Neural cell (in vitro differentiated cells): Measurements from ENCODE around the gene E2F2. TPM values are rescaled to one million over a fixed set of nuclear protein-coding genes. Genes with fewer than 3 reads are reported as not detected.

Experiments
- H2AFZ ChIP-seq: fragments of 200-600, 300-800 bp; sonication (generic), shearing (Covaris generic); 2 replicates; pipeline ENCODE4 v1.6.0; 2014; ENCODE audit warnings: low read depth, mild to moderate bottlenecking, antibody characterized with exemption, low read length, moderate library complexity
- H3F3A ChIP-seq: fragments of 200-600 bp; shearing (Covaris generic); 2 replicates; pipeline ENCODE4 v1.6.1; 2016; ENCODE audit warnings: mild to moderate bottlenecking, moderate library complexity, mixed read lengths, antibody characterized with exemption, low read length; ENCODE audit not compliant: insufficient read depth, poor library complexity, severe bottlenecking
- H3K27ac ChIP-seq: fragments of 200-600, 300-800 bp; sonication (generic), shearing (Covaris generic); 2 replicates; pipeline ENCODE4 v1.5.1; 2014; ENCODE audit warnings: mild to moderate bottlenecking, low read length, moderate library complexity
- H3K27me3 ChIP-seq: fragments of 300-800, 200-600 bp; sonication (generic), shearing (Covaris generic); 2 replicates; pipeline ENCODE4 v1.6.0; 2014; ENCODE audit warnings: mild to moderate bottlenecking, low read depth, low read length, moderate library complexity; ENCODE audit not compliant: insufficient read depth
- H3K36me3 ChIP-seq: fragments of 300-800, 200-600 bp; sonication (generic), shearing (Covaris generic); 2 replicates; pipeline ENCODE4 v1.5.1; 2014; ENCODE audit warnings: mild to moderate bottlenecking, antibody characterized with exemption, low read length, moderate library complexity; ENCODE audit not compliant: insufficient read depth
- H3K4me2 ChIP-seq: fragments of 300-800, 200-600 bp; sonication (generic), shearing (Covaris generic); 2 replicates; pipeline ENCODE4 v1.6.0; 2014; ENCODE audit warnings: mild to moderate bottlenecking, low read length
- H3K4me3 ChIP-seq: fragments of 300-800, 200-600 bp; sonication (generic), shearing (Covaris generic); 2 replicates; pipeline ENCODE4 v1.5.1; 2014; ENCODE audit warnings: mild to moderate bottlenecking, low read length, moderate library complexity
- H3K79me2 ChIP-seq: fragments of 200-600 bp; shearing (Covaris generic); replicated peaks from 2 replicates; pipeline ENCODE4 v1.6.0; 2014; ENCODE audit warnings: mild to moderate bottlenecking, low read length, moderate library complexity; ENCODE audit not compliant: insufficient read depth
- H3K9ac ChIP-seq: fragments of 300-800, 200-600 bp; sonication (generic), shearing (Covaris generic); 2 replicates; pipeline ENCODE4 v1.6.1; 2016; ENCODE audit warnings: mild to moderate bottlenecking, low read length, mixed read lengths
- H3K9me2 ChIP-seq: fragments of 200-600 bp; shearing (Covaris generic); 2 replicates; pipeline ENCODE4 v1.6.1; 2016; ENCODE audit warnings: mild to moderate bottlenecking, low read length, mixed read lengths; ENCODE audit not compliant: insufficient read depth
- H3K9me3 ChIP-seq: fragments of 200-600, 300-800 bp; sonication (generic), shearing (Covaris generic); 2 replicates; pipeline ENCODE4 v1.6.1; 2016; ENCODE audit warnings: mild to moderate bottlenecking, mixed run types, low read length, moderate library complexity, mixed read lengths
- H4K20me1 ChIP-seq: fragments of 200-600 bp; shearing (Covaris generic); 2 replicates; pipeline ENCODE4 v1.6.1; 2016; ENCODE audit warnings: mild to moderate bottlenecking, mixed run types; ENCODE audit not compliant: insufficient read depth
- CTCF ChIP-seq: fragments of 450-650 bp; IDR thresholded peaks from 2 replicates; pipeline ENCODE4 v1.5.1; 2014; ENCODE audit warnings: antibody characterized with exemption, mild to moderate bottlenecking, moderate library complexity; ENCODE audit not compliant: poor library complexity, severe bottlenecking
- EP300 ChIP-seq: fragments of 450-650 bp; conservative IDR thresholded peaks from 2 replicates; pipeline ENCODE4 v1.6.1; 2014; ENCODE audit warnings: antibody characterized with exemption, mild to moderate bottlenecking, moderate library complexity; ENCODE audit not compliant: poor library complexity, severe bottlenecking
- EZH2 ChIP-seq: fragments of 200-600, 300-800 bp; shearing (Covaris generic), sonication (generic); IDR thresholded peaks from 2 replicates; pipeline ENCODE4 v1.6.1; 2014; ENCODE audit warnings: antibody characterized with exemption, low read length, borderline replicate concordance, mild to moderate bottlenecking; ENCODE audit not compliant: insufficient read depth, poor library complexity, severe bottlenecking
- MXI1 ChIP-seq: fragments of 450-650 bp; conservative IDR thresholded peaks from 2 replicates; pipeline ENCODE4 v1.6.1; 2014; ENCODE audit warnings: antibody characterized with exemption, mild to moderate bottlenecking; ENCODE audit not compliant: poor library complexity, severe bottlenecking
- POLR2AphosphoS5 ChIP-seq: IDR thresholded peaks from 2 replicates; pipeline ENCODE4 v1.6.1; 2012
- RAD21 ChIP-seq: fragments of 450-650 bp; conservative IDR thresholded peaks from 2 replicates; pipeline ENCODE4 v1.6.1; 2014; ENCODE audit warnings: antibody characterized with exemption, mild to moderate bottlenecking, moderate library complexity
- REST ChIP-seq: IDR thresholded peaks from 2 replicates; pipeline ENCODE4 v1.6.1; 2012; ENCODE audit warnings: borderline replicate concordance
- SMC3 ChIP-seq: fragments of 450-650 bp; conservative IDR thresholded peaks from 2 replicates; pipeline ENCODE4 v1.6.1; 2014; ENCODE audit warnings: antibody characterized with exemption, mild to moderate bottlenecking, moderate library complexity; ENCODE audit not compliant: poor library complexity
- TAF1 ChIP-seq: IDR thresholded peaks from 2 replicates; pipeline ENCODE4 v1.6.1; 2012; ENCODE audit warnings: low read depth
- polyA plus RNA-seq: library from polyadenylated mRNA; depleted of rRNA; stranded (reverse); fragments of >200 nt; gene quantifications from 2 replicates; pipeline ENCODE4 v1.2.3, GENCODE V29; 2014

E2F2 gene
- polyA plus RNA-seq, 1 donor from 2014 or later, result 0.16 TPM

- no peak overlapping the region for H2AFZ ChIP-seq
- H3F3A ChIP-seq, result no peaks in the 10 kb centered on the region
- no peaks in the 10 kb centered on the region for H4K20me1 ChIP-seq
- TF ChIP-seq TAF1 (no peak), MXI1 (no peak), REST (no peak), RAD21 (no peak), CTCF (no peak), EZH2 (no peak), EP300 (no peak), POLR2AphosphoS5 (no peak), SMC3 (no peak)
- peaks cover 32% of the 10 kb centered on the region for H3K27me3 ChIP-seq
- no peaks in the 10 kb centered on the region for H3K79me2 ChIP-seq
- H3K4me2 ChIP-seq, result no peak overlapping the region
- H3K9ac ChIP-seq, result no peak overlapping the region
- H3K4me3 ChIP-seq, result no peak overlapping the region
- no peaks in the 10 kb centered on the region for H3K9me2 ChIP-seq
- no peaks in the 10 kb centered on the region for H3K9me3 ChIP-seq
- no peak overlapping the region for H3K27ac ChIP-seq
- no peaks in the 10 kb centered on the region for H3K36me3 ChIP-seq
Observed at GRCh38 chr1:23563003-23563402, 32.0 kb upstream of the E2F2 start.

GRCh38 chr1:23562137-23562876, 31.3 kb upstream of the E2F2 start:
- no peaks in the 10 kb centered on the region for H3K9me2 ChIP-seq
- H3K27ac ChIP-seq, result no peak overlapping the region
- H3F3A ChIP-seq, result no peaks in the 10 kb centered on the region
- H3K9ac ChIP-seq, result no peak overlapping the region
- no peaks in the 10 kb centered on the region for H3K79me2 ChIP-seq
- H3K27me3 ChIP-seq, result peaks cover 35% of the 10 kb centered on the region
- H3K4me3 ChIP-seq, result peak overlapping the region; percentile 23
- no peak for TF ChIP-seq POLR2AphosphoS5
- TF ChIP-seq MXI1, result peak; percentile 20
- peak; percentile 41 for TF ChIP-seq EP300
- no peak for TF ChIP-seq RAD21
- no peak for TF ChIP-seq EZH2
- no peaks in the 10 kb centered on the region for H3K9me3 ChIP-seq
- no peaks in the 10 kb centered on the region for H3K36me3 ChIP-seq
- H3K4me2 ChIP-seq, result no peak overlapping the region
- no peaks in the 10 kb centered on the region for H4K20me1 ChIP-seq
- H2AFZ ChIP-seq, result no peak overlapping the region
